Measurements from ENCODE around the gene ADORA1. TPM values are rescaled to one million over a fixed set of nuclear protein-coding genes. Genes with fewer than 3 reads are reported as not detected.

The ADORA1 gene
- total and polyA plus RNA-seq, 8 donors: 1.6 to 18.7 (median 9.3) TPM

DNA sequence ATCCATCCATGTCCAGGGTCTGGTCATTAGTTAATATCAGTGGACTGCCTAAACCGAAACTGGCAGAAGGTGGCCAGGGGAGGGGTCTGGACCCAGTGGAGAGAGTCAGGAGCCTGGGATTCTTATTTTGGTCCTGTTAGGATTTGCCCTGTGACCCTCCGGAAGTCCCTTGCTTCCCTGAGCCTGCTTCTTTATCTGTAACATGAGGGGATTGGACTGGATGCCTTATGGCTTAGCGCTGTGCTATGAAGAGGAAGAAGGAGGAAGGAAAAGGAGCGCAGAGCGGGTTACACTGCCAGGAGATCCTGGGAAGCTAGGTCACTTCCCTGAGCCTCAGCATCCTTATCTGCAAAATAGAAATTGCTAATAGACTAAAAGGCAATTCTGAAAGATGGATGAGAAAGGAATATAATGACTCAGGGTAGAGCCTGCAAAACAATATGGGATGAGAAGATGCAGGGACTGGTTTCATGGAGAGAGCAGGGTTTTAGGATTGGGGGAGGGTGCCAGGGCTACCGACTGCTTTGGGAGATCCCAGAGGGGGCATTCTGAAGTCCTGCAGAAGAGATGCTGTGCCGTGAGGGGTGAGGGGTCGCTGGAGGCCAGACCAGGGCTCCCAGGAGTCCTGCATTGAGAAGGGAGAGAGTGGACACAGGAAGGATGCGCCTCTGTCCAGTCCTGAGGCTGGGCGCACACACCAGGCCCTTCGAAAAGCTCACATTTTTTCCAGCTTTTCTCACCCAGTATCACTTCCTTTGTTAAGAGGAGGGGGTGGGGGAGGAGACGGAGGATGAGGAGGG is 460 bp upstream of the ADORA1 start:
- Histone ChIP-seq H3K27me3 (peaks cover 0 to 90% of the 10 kb centered on the region in 2 donors), H3K36me3 (no peaks in the 10 kb centered on the region), H3K4me1 (peaks cover 30 to 44% of the 10 kb centered on the region in 2 donors), H3K9me3 (no peaks in the 10 kb centered on the region), H3K27ac (no peak overlapping the region), H3K4me3 (peak overlapping the region in 1 of 2 donors; percentile 17)
- DNase-seq (no peak), ATAC-seq (peak; percentile 38)
- TF ChIP-seq, protein P1, sequence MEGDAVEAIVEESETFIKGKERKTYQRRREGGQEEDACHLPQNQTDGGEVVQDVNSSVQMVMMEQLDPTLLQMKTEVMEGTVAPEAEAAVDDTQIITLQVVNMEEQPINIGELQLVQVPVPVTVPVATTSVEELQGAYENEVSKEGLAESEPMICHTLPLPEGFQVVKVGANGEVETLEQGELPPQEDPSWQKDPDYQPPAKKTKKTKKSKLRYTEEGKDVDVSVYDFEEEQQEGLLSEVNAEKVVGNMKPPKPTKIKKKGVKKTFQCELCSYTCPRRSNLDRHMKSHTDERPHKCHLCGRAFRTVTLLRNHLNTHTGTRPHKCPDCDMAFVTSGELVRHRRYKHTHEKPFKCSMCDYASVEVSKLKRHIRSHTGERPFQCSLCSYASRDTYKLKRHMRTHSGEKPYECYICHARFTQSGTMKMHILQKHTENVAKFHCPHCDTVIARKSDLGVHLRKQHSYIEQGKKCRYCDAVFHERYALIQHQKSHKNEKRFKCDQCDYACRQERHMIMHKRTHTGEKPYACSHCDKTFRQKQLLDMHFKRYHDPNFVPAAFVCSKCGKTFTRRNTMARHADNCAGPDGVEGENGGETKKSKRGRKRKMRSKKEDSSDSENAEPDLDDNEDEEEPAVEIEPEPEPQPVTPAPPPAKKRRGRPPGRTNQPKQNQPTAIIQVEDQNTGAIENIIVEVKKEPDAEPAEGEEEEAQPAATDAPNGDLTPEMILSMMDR (IDR thresholded peaks at IDR 0.05): no peak
- intact Hi-C loops (cut with DNase I): no loop called here

DNA sequence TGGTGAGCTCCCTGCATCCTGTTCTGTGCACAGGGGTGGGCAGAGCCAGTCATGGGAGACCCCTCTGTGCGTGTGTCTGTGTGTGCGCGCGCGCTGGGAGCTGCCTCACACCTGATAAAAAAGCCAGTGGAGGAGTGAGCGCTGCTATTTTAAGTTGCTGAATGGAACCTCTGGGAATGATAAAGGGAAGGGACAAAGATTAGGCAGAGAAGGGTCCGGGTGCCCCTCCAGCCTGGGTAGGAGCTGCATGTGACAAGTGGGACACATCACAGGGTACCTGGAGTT is 847 bp downstream of the ADORA1 start:
- TF ChIP-seq, protein P1 (IDR thresholded peaks at IDR 0.05): no peak
- DNase-seq (no peak), ATAC-seq (no peak)
- Histone ChIP-seq H3K27me3 (peaks cover 0 to 87% of the 10 kb centered on the region in 2 donors), H3K4me3 (peak overlapping the region; percentile 17 to 34), H3K9me3 (no peaks in the 10 kb centered on the region), H3K27ac (no peak overlapping the region), H3K4me1 (peaks cover 30 to 44% of the 10 kb centered on the region in 2 donors), H3K36me3 (no peaks in the 10 kb centered on the region)
- intact Hi-C loops (cut with DNase I): no loop called here

DNA sequence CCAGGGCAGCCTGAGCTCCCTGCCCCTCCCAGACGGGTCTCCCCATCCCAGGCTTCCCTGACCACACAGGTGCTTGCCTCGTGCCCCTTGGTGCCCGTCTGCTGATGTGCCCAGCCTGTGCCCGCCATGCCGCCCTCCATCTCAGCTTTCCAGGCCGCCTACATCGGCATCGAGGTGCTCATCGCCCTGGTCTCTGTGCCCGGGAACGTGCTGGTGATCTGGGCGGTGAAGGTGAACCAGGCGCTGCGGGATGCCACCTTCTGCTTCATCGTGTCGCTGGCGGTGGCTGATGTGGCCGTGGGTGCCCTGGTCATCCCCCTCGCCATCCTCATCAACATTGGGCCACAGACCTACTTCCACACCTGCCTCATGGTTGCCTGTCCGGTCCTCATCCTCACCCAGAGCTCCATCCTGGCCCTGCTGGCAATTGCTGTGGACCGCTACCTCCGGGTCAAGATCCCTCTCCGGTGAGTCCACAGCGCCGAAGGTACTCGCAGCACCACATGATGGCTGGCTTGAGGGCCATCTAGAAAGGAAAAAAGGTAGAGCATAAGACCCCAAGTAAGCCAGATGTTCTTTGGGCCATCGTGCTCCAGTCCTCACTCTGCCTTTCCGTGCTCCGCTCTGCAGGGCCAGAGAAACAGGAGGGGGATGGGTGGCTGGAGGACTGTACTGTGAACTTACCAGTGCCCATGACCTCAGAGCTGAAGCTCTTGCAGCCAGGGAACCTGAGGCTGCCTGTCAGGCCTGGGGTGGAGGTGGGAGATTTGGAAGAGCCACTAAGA is 1.4 kb downstream of the ADORA1 start:
- Histone ChIP-seq H3K4me1 (peaks cover 30 to 44% of the 10 kb centered on the region in 2 donors), H3K9me3 (no peaks in the 10 kb centered on the region), H3K36me3 (no peaks in the 10 kb centered on the region), H3K27me3 (peaks cover 0 to 87% of the 10 kb centered on the region in 2 donors), H3K27ac (no peak overlapping the region), H3K4me3 (peak overlapping the region in 1 of 2 donors; percentile 17)
- TF ChIP-seq, protein P1 (IDR thresholded peaks at IDR 0.05): no peak
- intact Hi-C loops (cut with DNase I): no loop called here
- no peak for ATAC-seq
- DNase-seq: no peak

DNA sequence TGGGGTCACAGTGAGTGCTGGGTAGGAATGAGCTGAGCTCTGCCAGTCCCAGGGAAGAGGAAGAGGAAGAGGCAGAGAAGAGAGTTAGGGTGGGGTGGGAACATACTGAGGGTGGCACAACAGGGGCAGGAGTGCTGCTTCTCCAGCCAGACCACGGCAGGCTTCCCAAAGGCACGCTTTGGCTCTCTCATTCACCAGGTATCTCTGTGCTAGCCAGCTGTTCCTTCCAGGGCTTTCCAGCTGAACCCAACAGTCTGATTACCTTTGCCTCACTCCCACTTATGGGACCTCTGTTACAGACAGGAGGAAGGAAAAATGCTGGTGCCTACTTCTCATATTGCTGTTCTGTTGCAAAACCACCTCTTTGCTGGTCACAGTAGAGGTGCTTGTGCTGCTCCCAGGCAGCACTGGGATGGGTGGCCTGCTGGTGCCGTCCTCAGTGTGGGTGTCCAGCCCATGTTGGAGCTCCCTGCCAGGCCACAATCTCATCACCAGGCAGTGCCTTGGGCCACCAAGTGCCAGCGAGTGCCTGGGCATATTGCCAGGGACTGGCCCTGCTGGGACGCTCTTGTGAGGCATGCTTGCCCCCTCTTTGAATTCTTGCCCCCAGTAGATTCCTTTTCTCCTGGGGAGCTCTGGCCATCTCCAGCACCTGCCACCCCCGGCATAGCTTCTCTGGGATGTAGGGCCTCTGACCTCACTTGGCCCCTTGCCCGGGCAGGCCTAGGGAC is 2.1 kb downstream of the ADORA1 start:
- Histone ChIP-seq H3K36me3 (no peaks in the 10 kb centered on the region), H3K27me3 (peaks cover 0 to 86% of the 10 kb centered on the region in 2 donors), H3K4me1 (peaks cover 36 to 44% of the 10 kb centered on the region in 2 donors), H3K4me3 (no peak overlapping the region), H3K27ac (no peak overlapping the region), H3K9me3 (no peaks in the 10 kb centered on the region)
- DNase-seq (peak in 1 of 4 donors; percentile 64), ATAC-seq (peak; percentile 30)
- intact Hi-C loops (cut with DNase I): no loop called here
- TF ChIP-seq, protein P1 (IDR thresholded peaks at IDR 0.05): no peak

Data from left lung (tissue), 10 donors.